Stimulated activated effector memory CD8-positive, alpha-beta T cell treated with anti-CD3 and anti-CD28 coated beads, Interleukin-12 subunit alpha, Interleukin-12 subunit beta, amount 100 ng/mL, for 72 hours (primary cell): ENCODE measurements around the gene GSDMA.

Experiments used
- ATAC-seq: fragments of 150-1000 bp; cut with Tn5 transposase; 2 replicates; pipeline ENCODE4 v1.10.0; 2021
- DNase-seq, 2 donors: peaks; one replicate each; pipeline ENCODE4 v3.0.0; 2021 to 2022; ENCODE audit warnings: low spot score in 2 of 2
- H3K27ac Mint-ChIP-seq: one replicate; pipeline ENCODE4 v1.8.0; 2022; ENCODE audit warnings: mild to moderate bottlenecking, mixed read lengths
- H3K36me3 Mint-ChIP-seq: one replicate; pipeline ENCODE4 v1.8.0; 2022; ENCODE audit warnings: mild to moderate bottlenecking, mixed read lengths
- H3K4me1 Mint-ChIP-seq: one replicate; pipeline ENCODE4 v1.8.0; 2022; ENCODE audit warnings: mixed read lengths
- H3K4me3 Mint-ChIP-seq: one replicate; pipeline ENCODE4 v1.8.0; 2022; ENCODE audit warnings: mild to moderate bottlenecking, mixed read lengths
- H3K9me3 Mint-ChIP-seq: one replicate; pipeline ENCODE4 v1.8.0; 2022; ENCODE audit warnings: mixed read lengths

The GSDMA gene

GRCh38 chr17:40015005-40015997 is 52.5 kb downstream of the GSDMA start, which contains the start of gene CSF3:
Gene CSF3, plus strand, starts transcription at chr17:40015440. Its CDS starts 35 bp downstream, at chr17:40015475.
- Mint-ChIP-seq H3K36me3 (peaks cover 15% of the 10 kb centered on the region), H3K4me3 (no peak within 1 kb of the TSS), H3K27ac (no peak within 1 kb of the TSS), H3K4me1 (peaks cover 6% of the 10 kb centered on the region), H3K9me3 (no peaks in the 10 kb centered on the region)
- no peak for DNase-seq
- ATAC-seq: no peak

GRCh38 chr17:40015998-40016985 is 53.5 kb downstream of the GSDMA start:
- Mint-ChIP-seq H3K4me3 (no peak overlapping the region), H3K36me3 (peaks cover 20% of the 10 kb centered on the region), H3K9me3 (no peaks in the 10 kb centered on the region), H3K27ac (peak overlapping the region; percentile 26), H3K4me1 (peaks cover 6% of the 10 kb centered on the region)
- DNase-seq (no peak), ATAC-seq (no peak)

GRCh38 chr17:40017422-40018080 is 54.7 kb downstream of the GSDMA start:
- Mint-ChIP-seq H3K27ac (peak overlapping the region; percentile 26), H3K4me3 (no peak overlapping the region), H3K36me3 (peaks cover 27% of the 10 kb centered on the region), H3K9me3 (no peaks in the 10 kb centered on the region), H3K4me1 (peaks cover 6% of the 10 kb centered on the region)
- ATAC-seq: no peak
- DNase-seq: no peak

- ATAC-seq (no peak), DNase-seq (no peak)
- Mint-ChIP-seq H3K4me3 (no peak overlapping the region), H3K4me1 (peaks cover 6% of the 10 kb centered on the region), H3K27ac (peak overlapping the region; percentile 60), H3K9me3 (no peaks in the 10 kb centered on the region), H3K36me3 (peaks cover 27% of the 10 kb centered on the region)
These were observed 55.7 kb downstream of the GSDMA start for GRCh38 chr17:40018211-40019121.

- DNase-seq: no peak
- ATAC-seq: no peak
- peaks cover 6% of the 10 kb centered on the region for H3K4me1 Mint-ChIP-seq
- no peak overlapping the region for H3K4me3 Mint-ChIP-seq
- peaks cover 33% of the 10 kb centered on the region for H3K36me3 Mint-ChIP-seq
- no peaks in the 10 kb centered on the region for H3K9me3 Mint-ChIP-seq
- peak overlapping the region; percentile 60 for H3K27ac Mint-ChIP-seq
These were observed 56.6 kb downstream of the GSDMA start for GRCh38 chr17:40019140-40019991.

GRCh38 chr17:40020146-40020545 is 57.3 kb downstream of the GSDMA start:
- H3K9me3 Mint-ChIP-seq: no peaks in the 10 kb centered on the region
- peaks cover 41% of the 10 kb centered on the region for H3K36me3 Mint-ChIP-seq
- ATAC-seq (no peak), DNase-seq (no peak)
- peaks cover 7% of the 10 kb centered on the region for H3K4me1 Mint-ChIP-seq
- no peak overlapping the region for H3K27ac Mint-ChIP-seq
- no peak overlapping the region for H3K4me3 Mint-ChIP-seq

GRCh38 chr17:40021451-40021971 is 58.7 kb downstream of the GSDMA start:
- Mint-ChIP-seq H3K36me3 (peaks cover 49% of the 10 kb centered on the region), H3K9me3 (no peaks in the 10 kb centered on the region), H3K27ac (peak overlapping the region; percentile 79), H3K4me3 (no peak overlapping the region), H3K4me1 (peaks cover 21% of the 10 kb centered on the region)
- ATAC-seq (no peak), DNase-seq (no peak)

- H3K4me3 Mint-ChIP-seq: no peak overlapping the region
- H3K36me3 Mint-ChIP-seq: peaks cover 58% of the 10 kb centered on the region
- H3K9me3 Mint-ChIP-seq: no peaks in the 10 kb centered on the region
- no peak for DNase-seq
- ATAC-seq: no peak
- H3K4me1 Mint-ChIP-seq: peaks cover 29% of the 10 kb centered on the region
- H3K27ac Mint-ChIP-seq: no peak overlapping the region
These were observed 59.7 kb downstream of the GSDMA start for GRCh38 chr17:40022497-40022896.

GRCh38 chr17:40022961-40023541 is 60.2 kb downstream of the GSDMA start:
- DNase-seq: no peak
- no peak overlapping the region for H3K4me3 Mint-ChIP-seq
- no peaks in the 10 kb centered on the region for H3K9me3 Mint-ChIP-seq
- H3K36me3 Mint-ChIP-seq: peaks cover 63% of the 10 kb centered on the region
- no peak overlapping the region for H3K27ac Mint-ChIP-seq
- peaks cover 29% of the 10 kb centered on the region for H3K4me1 Mint-ChIP-seq
- no peak for ATAC-seq

- H3K27ac Mint-ChIP-seq: peak overlapping the region; percentile 17
- H3K4me1 Mint-ChIP-seq: peaks cover 29% of the 10 kb centered on the region
- DNase-seq (no peak), ATAC-seq (no peak)
- peaks cover 66% of the 10 kb centered on the region for H3K36me3 Mint-ChIP-seq
- H3K9me3 Mint-ChIP-seq: no peaks in the 10 kb centered on the region
- H3K4me3 Mint-ChIP-seq: no peak overlapping the region
These were observed 60.9 kb downstream of the GSDMA start for GRCh38 chr17:40023590-40024292.

GRCh38 chr17:40024901-40025300 is 62.1 kb downstream of the GSDMA start:
- ATAC-seq (no peak), DNase-seq (no peak)
- no peak overlapping the region for H3K27ac Mint-ChIP-seq
- peaks cover 70% of the 10 kb centered on the region for H3K36me3 Mint-ChIP-seq
- H3K9me3 Mint-ChIP-seq: no peaks in the 10 kb centered on the region
- peaks cover 23% of the 10 kb centered on the region for H3K4me1 Mint-ChIP-seq
- no peak overlapping the region for H3K4me3 Mint-ChIP-seq

- Mint-ChIP-seq H3K36me3 (peaks cover 76% of the 10 kb centered on the region), H3K9me3 (no peaks in the 10 kb centered on the region), H3K27ac (no peak overlapping the region), H3K4me3 (no peak overlapping the region), H3K4me1 (peaks cover 23% of the 10 kb centered on the region)
- ATAC-seq: no peak
- no peak for DNase-seq
These were observed 62.8 kb downstream of the GSDMA start for GRCh38 chr17:40025559-40025958.
